Globus pallidus (tissue), 1 donor: Measurements from ENCODE around the gene PIP5K1B.
"Not testable (repeated sequence)": the region's sequence is repeated elsewhere in the genome, so short reads cannot be mapped to it uniquely, and the experiment has no call there.

Experiments used
- DNase-seq: peaks from one replicate; pipeline ENCODE4 v3.0.0-alpha.2; 2015; ENCODE audit warnings: low spot score

Gene PIP5K1B

GRCh38 chr9:68986949-68987348 lies 281.9 kb downstream of the PIP5K1B start:
- DNase-seq: not testable (repeated sequence)

DNA sequence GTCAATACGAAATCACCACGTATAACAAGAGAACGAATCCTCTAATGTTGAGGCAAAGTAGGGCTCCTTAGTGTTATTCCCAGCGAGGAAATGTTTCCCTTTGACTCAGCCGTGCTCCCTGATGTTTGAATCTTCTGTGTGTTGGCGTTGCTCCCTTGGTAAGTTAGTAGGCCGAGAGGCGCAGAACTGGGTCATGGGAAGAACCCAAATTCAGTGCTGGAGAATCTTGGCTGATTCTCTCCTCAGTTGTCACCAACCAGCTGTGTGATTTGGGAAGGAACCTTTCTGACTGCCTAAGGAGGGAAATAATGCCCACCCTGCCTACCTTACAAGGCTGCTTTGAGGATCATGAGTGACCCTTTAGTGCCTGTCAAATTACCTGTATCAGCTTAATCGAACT lies 286.4 kb downstream of the PIP5K1B start:
- DNase-seq: no peak

- DNase-seq: no peak
Observed at GRCh38 chr9:68995776-68996175, 290.7 kb downstream of the PIP5K1B start.

DNA sequence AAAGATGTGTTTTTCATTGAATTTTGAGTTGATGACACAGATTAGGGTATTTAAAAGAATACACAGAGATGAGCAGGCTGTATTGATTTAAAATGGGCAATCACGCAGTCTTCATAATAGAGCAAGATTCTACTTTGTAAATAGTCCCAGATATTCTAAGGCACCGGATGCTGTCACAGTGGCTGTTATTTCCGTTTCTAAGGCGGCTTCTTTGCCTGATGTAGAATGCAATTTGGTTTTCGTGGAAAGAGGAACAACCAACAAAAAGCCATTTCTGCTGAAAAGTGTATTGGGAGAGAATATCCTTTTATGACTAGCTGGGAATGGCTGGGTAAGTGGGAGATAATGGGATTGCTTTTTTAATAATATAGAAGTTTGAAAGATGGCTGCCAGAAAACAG lies 291.4 kb downstream of the PIP5K1B start:
- DNase-seq: peak; percentile 41

- no peak for DNase-seq
Observed at GRCh38 chr9:68997666-68998065, 292.6 kb downstream of the PIP5K1B start.

DNA sequence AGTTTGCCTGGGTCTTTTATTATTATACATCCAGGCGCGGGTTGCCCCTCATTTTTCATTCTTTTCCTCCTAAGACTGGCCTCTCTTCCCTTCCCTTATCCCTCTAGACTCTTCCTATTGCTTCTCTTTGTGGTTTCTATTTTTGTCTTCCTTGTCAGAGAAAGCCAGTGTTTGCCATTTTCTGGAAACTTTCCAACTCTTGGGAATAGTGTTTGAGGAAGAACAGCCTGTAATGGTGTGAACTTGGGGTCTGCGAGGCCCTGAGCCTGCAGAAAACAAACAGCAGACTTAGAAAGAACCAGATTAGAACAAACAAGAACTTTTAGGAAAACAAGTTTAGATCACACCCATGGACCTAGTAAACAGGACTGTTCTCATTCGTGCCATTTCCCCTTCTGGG lies 293.3 kb downstream of the PIP5K1B start:
- DNase-seq: no peak

DNA sequence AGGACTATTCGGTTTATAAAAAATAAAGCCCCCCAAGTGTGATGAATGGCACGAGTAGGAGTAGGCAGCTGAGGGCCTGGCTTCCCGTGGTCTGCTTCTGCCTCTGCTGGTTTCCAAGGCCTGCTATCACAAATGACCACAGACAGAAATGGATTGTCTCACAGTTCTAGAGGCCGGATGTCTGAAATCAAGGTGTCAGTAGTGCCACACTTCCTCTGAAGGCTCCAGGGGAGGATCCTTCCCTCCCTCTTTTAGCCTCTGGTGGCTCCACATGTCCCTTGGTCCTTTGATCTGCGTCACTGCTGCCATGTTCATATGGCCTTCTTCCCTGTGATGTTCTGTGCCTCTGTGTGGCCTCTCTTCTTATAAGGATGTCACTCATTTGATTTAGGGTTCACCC lies 293.8 kb downstream of the PIP5K1B start:
- DNase-seq: no peak

- peak; percentile 72 for DNase-seq
Observed at GRCh38 chr9:68999393-69000105, 294.5 kb downstream of the PIP5K1B start.

- no peak for DNase-seq
Observed at GRCh38 chr9:69001921-69002320, 296.9 kb downstream of the PIP5K1B start.

- DNase-seq: no peak
Observed at GRCh38 chr9:69003051-69003450, 298.0 kb downstream of the PIP5K1B start.

DNA sequence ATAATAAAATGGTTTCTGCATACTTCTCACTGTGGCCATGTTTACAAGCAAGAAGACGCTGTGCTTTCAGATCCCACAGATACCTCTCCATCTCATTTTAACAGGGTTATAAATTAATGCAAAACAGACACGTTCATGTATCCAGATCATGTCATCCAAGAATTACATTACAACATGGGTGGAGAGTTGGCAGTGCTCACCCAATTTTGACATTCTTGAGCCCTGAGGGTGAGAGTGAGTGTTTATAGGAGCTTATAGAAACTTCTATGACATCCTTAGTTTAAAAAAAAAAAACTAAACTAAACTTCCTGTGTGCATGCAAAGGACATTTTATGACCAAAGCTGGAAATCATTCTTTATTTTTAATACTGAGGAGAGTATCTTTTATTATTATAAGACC lies 299.8 kb downstream of the PIP5K1B start:
- no peak for DNase-seq

- no peak for DNase-seq
Observed at GRCh38 chr9:69009708-69010107, 304.7 kb downstream of the PIP5K1B start.

DNA sequence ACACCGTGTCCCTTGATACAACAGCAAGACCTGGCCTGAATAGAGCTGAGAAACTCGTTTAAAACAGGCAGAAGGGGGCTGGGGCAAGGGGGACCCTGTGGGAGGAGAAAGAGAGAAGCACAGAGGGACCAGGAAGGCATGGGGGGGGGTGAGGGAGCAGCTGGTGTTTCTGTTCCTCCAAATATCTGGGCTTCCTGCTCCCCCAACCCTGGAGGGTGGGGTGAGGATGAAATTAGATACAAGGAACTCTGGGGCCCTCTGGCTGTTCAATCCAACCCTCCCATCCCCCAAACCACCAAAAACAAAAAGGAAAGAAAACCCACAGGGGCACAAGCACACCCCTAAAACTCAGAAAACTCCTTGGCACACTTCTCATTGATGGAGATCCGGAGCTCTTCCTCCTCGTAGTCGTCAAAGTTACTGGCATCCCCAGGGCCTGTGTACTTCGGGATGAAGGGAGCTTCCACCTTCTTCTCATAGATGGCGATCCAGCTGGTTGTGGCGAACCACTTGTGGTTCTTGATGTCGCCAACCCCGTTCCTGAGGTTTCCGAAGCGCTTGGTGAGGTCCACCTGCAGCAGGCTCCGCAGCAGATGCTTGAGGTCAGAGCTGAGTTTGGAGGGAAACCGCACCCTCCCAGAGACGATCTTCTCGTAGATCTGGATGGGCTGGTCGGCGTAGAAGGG lies 307.8 kb downstream of the PIP5K1B start:
- DNase-seq: no peak

DNA sequence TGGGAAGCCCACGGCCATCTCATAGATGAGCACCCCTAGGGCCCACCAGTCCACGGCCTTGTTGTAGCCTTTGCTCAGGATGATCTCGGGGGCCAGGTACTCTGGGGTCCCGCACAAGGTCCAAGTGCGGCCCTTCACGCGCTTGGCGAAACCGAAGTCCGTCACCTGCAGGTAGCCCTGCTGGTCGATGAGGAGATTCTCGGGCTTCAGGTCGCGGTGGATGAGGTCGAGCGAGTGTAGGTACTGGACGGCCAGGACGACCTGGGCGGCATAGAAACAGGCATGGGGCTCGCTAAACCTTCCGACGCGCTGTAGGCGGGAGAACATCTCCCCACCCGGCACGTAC lies 308.3 kb downstream of the PIP5K1B start:
- no peak for DNase-seq

DNA sequence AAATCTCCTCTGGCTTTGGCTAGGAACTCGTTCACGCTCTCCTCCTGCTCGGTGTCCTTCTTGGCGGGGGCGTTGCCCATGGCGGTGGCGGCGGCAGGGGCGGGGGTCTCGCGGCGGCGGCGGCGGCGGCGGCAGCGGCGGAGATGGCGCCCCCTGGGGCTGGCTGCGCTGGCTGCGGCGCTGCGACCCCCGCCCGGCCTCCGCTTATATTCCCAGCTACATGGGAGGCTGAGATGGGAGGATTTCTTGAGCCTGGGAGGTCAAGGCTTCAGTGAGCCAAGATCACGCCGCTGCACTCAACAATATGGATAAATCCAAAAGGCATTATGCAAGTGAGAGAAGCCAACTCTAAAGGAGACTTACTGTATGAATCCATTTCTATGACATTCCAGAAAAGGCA lies 309.0 kb downstream of the PIP5K1B start, which contains the start of gene PRKACG:
Gene PRKACG (minus strand): TSS at position 101 of the 400 bp plus-strand sequence. CDS start 21 bp downstream, at position 80.
- no peak for DNase-seq

GRCh38 chr9:69016191-69017096 lies 311.4 kb downstream of the PIP5K1B start:
- DNase-seq: no peak

DNA sequence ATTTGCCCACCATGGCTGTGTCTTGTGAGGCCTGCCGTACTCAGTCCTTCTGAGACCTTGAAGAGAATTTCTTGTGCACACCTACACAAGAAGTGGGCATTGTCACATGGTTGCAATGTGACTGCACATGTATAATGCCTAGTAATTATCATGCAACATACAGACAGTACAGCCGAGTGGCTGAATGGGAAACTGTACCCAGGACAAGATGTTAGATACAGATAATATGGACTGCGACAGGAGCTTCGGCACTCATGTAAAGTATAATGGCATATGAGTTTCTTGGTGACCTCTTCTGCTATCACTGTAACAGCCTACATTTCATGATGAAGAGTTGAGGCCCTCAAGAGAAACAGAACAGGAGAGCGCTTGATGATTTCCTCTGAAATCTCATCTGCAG lies 313.7 kb downstream of the PIP5K1B start:
- DNase-seq: no peak

DNA sequence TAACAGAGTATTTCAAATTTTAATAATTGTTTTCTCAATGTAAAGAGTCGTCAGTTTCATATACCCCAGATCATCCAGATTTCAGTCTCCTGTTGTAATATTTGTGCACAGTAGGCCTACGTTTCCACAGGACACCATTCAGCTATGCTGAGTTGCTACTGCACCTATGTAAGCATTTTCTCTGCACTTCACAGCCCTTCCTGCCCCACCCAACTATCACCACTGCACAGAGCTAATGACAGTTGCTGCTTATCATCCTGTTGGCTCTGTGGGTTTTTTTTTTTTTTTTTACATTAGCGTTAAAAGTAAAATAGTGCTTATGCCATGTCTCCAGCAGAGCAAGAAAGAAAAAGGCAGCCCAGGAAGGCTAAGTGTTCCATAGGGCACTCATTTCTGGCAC lies 314.8 kb downstream of the PIP5K1B start:
- DNase-seq: no peak

GRCh38 chr9:69020301-69021145 lies 315.5 kb downstream of the PIP5K1B start:
- DNase-seq: no peak

DNA sequence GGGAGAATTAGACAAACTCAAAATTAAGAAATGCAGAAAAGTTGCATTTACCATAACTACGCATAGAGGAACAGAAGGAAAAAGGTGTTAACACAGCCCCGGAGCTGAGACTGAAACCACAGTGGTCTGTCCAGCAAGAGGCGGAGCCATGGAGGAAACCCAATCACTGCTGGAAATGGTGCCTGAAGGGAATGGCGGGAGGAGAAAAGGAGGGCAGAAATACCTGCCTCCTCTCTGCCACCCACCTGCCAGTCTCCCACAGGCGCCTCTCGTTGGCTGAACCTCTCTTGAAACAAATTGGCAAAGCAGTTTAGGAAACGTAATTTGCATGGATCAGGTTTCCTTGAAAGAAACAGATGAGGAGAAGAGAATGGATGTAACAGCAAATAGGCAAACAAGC lies 318.6 kb downstream of the PIP5K1B start:
- no peak for DNase-seq

DNA sequence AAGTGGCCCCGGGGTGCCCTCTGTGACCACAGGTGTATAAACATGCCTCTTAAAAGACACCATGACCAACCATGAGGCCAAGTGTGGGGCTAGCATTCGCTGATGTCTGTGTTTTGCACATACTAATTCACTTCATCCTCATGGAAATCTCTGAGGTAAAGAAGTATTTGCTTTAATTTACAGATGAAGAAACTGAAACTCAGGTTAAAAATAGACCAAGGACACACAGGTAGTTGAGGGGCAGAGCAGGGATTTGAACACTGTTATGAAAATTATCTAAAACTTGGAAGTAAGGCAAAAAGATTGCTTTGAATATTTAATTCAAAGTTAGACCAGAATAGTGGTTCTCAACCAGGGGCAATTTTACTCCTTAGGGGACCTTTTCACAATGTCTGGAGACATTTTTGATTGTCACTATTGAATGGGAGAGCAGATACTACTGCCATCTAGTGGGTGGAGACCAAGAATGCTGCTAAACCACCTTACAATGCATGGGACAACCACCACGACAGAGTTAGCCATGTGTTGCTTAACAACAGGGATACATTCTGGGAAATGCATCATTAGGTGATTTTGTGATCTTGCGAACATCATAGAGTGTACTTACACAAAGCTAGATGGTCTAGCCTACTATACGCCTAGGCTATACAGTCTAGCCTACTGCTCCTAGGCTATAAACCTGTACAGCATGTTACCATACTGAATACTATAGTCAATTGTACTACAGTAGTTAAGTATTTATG lies 322.5 kb downstream of the PIP5K1B start:
- DNase-seq: peak; percentile 40
